DND-41 (cell line): Measurements from ENCODE around the gene THOP1.

Source experiments
- CTCF ChIP-seq: IDR thresholded peaks from 2 replicates; pipeline ENCODE4 v1.5.1; 2012; ENCODE audit warnings: borderline replicate concordance, low read length, moderate library complexity, mild to moderate bottlenecking; ENCODE audit not compliant: poor library complexity, severe bottlenecking; ENCODE audit errors: extremely low read depth
- EZH2 ChIP-seq: IDR thresholded peaks from 3 replicates; pipeline ENCODE4 v1.6.1; 2012; ENCODE audit warnings: borderline replicate concordance, low read depth, mild to moderate bottlenecking, moderate library complexity, low read length, inconsistent platforms; ENCODE audit not compliant: severe bottlenecking

- no peak for TF ChIP-seq CTCF
- no peak for TF ChIP-seq EZH2
Observed at GRCh38 chr19:2850256-2850925, 65.1 kb downstream of the THOP1 start.
